ENCODE results near the gene ROBO1.

GRCh38 chr3:79364784-79365183 is 403.0 kb downstream of the ROBO1 start:
- TF ChIP-seq, protein P1, sequence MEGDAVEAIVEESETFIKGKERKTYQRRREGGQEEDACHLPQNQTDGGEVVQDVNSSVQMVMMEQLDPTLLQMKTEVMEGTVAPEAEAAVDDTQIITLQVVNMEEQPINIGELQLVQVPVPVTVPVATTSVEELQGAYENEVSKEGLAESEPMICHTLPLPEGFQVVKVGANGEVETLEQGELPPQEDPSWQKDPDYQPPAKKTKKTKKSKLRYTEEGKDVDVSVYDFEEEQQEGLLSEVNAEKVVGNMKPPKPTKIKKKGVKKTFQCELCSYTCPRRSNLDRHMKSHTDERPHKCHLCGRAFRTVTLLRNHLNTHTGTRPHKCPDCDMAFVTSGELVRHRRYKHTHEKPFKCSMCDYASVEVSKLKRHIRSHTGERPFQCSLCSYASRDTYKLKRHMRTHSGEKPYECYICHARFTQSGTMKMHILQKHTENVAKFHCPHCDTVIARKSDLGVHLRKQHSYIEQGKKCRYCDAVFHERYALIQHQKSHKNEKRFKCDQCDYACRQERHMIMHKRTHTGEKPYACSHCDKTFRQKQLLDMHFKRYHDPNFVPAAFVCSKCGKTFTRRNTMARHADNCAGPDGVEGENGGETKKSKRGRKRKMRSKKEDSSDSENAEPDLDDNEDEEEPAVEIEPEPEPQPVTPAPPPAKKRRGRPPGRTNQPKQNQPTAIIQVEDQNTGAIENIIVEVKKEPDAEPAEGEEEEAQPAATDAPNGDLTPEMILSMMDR (IDR thresholded peaks at IDR 0.05) = no peak
- no peak for TF ChIP-seq POLR2A (IDR thresholded peaks at IDR 0.05)

Data from right lobe of liver (tissue), 4 donors.